Endothelial cell of umbilical vein (primary cell): ENCODE data around the gene PLEKHH2. TPM values are rescaled to one million over a fixed set of nuclear protein-coding genes. Genes with fewer than 3 reads are reported as not detected.

Experiments used
- BruUV-seq: library from RNA; stranded (reverse); fragments of 400-500 nt; replicated peaks from 2 replicates; lab custom pipeline; 2021; lab: Mats Ljungman, UMichigan
- CTCF ChIA-PET: fragments of 300-600, 350-600 bp; sonication (Branson Sonifier 250); formaldehyde crosslinking; loops from one replicate; lab custom pipeline; 2021; ENCODE audit warnings: antibody characterized with exemption, inconsistent platforms; lab: Charles Lee
- POLR2A ChIA-PET: fragments of 300-600, 350-600 bp; sonication (Branson Sonifier 250); formaldehyde crosslinking; loops from one replicate; lab custom pipeline; 2021; ENCODE audit warnings: antibody characterized with exemption, inconsistent platforms; lab: Charles Lee
- DNase-seq: peaks from one replicate; pipeline ENCODE4 v3.0.0-alpha.2; 2011; ENCODE audit warnings: low read depth, low spot score
- FAIRE-seq: peaks from 2 replicates; lab custom pipeline; 2011; peaks lifted over from hg19 to GRCh38; lab: Jason Lieb, UNC
- H2AFZ ChIP-seq: 2 replicates; pipeline ENCODE4 v1.6.0; 2012; ENCODE audit warnings: low read depth, low read length, control low read depth, inconsistent platforms
- H3K27ac ChIP-seq: 2 replicates; pipeline ENCODE4 v1.5.1; 2011; ENCODE audit warnings: low read depth, mild to moderate bottlenecking, control low read depth, low read length, moderate library complexity; ENCODE audit not compliant: insufficient read depth
- H3K27me3 ChIP-seq, 2 experiments: 2 replicates each; pipeline versions ENCODE4 v1.6.0 to v1.6.1; 2011; ENCODE audit warnings: low read length in 2 of 2, mixed read lengths in 1 of 2; ENCODE audit not compliant: control insufficient read depth in 2 of 2, insufficient read depth in 2 of 2
- H3K36me3 ChIP-seq, 2 experiments: 2 replicates in 1 of 2; 3 replicates in 1 of 2; pipeline ENCODE4 v1.5.1; 2011; ENCODE audit warnings: low read length in 2 of 2, mild to moderate bottlenecking in 1 of 2, moderate library complexity in 1 of 2; ENCODE audit not compliant: control insufficient read depth in 2 of 2, insufficient read depth in 2 of 2; ENCODE audit errors: extremely low read depth in 1 of 2
- H3K4me1 ChIP-seq: 3 replicates; pipeline ENCODE4 v1.5.1; 2011; ENCODE audit warnings: mild to moderate bottlenecking, low read length; ENCODE audit not compliant: control insufficient read depth, insufficient read depth; ENCODE audit errors: extremely low read depth
- H3K4me2 ChIP-seq: 2 replicates; pipeline ENCODE4 v1.6.1; 2011; ENCODE audit warnings: low read length, control low read depth, mixed read lengths; ENCODE audit not compliant: insufficient read depth
- H3K4me3 ChIP-seq, 3 experiments: fragments of 200-600 bp in 1 of 3; sonication (generic), shearing (Covaris generic) in 1 of 3; replicated peaks in 1 of 3; 2 replicates each; pipeline ENCODE4 v1.5.1; 2011 to 2016; ENCODE audit warnings: control low read depth in 3 of 3, low read length in 3 of 3, mild to moderate bottlenecking in 2 of 3, inconsistent platforms in 1 of 3, low read depth in 1 of 3, moderate library complexity in 1 of 3; ENCODE audit not compliant: insufficient read depth in 1 of 3
- H3K79me2 ChIP-seq: 2 replicates; pipeline ENCODE4 v1.6.0; 2012; ENCODE audit warnings: low read length, inconsistent platforms; ENCODE audit not compliant: control insufficient read depth, insufficient read depth
- H3K9ac ChIP-seq: replicated peaks from 2 replicates; pipeline ENCODE3; 2011; ENCODE audit warnings: low read length, control low read depth; ENCODE audit not compliant: insufficient read depth; ENCODE audit errors: extremely low read depth
- H3K9me1 ChIP-seq: replicated peaks from 3 replicates; pipeline ENCODE4 v1.6.0; 2011; ENCODE audit warnings: mild to moderate bottlenecking, low read length; ENCODE audit not compliant: control insufficient read depth, insufficient read depth; ENCODE audit errors: extremely low read depth
- H3K9me3 ChIP-seq: replicated peaks from 2 replicates; pipeline ENCODE4 v1.5.1; 2012; ENCODE audit warnings: low read length, inconsistent platforms; ENCODE audit not compliant: control insufficient read depth, insufficient read depth
- H4K20me1 ChIP-seq: replicated peaks from 2 replicates; pipeline ENCODE3; 2011; ENCODE audit warnings: mild to moderate bottlenecking, low read length; ENCODE audit not compliant: control insufficient read depth, insufficient read depth; ENCODE audit errors: extremely low read depth
- CTCF ChIP-seq, 2 donors: IDR thresholded peaks; 1 replicate in 1 of 2; 2 replicates in 1 of 2; pipeline ENCODE4 v1.5.1; 2011; ENCODE audit warnings: low read length in 2 of 2, mild to moderate bottlenecking in 2 of 2, moderate library complexity in 2 of 2, control low read depth in 1 of 2, inconsistent platforms in 1 of 2, low read depth in 1 of 2; ENCODE audit not compliant: insufficient read depth in 1 of 2; ENCODE audit errors: extremely low read depth in 1 of 2
- EZH2 ChIP-seq: IDR thresholded peaks from 2 replicates; pipeline ENCODE4 v1.6.1; 2012; ENCODE audit warnings: borderline replicate concordance, low read depth, mild to moderate bottlenecking, moderate library complexity, low read length, inconsistent platforms; ENCODE audit not compliant: severe bottlenecking
- FOS ChIP-seq: IDR thresholded peaks from 2 replicates; pipeline ENCODE4 v1.6.1; 2011; ENCODE audit warnings: mild to moderate bottlenecking, low read length, moderate library complexity, borderline replicate concordance; ENCODE audit not compliant: insufficient read depth
- GATA2 ChIP-seq: IDR thresholded peaks from 2 replicates; pipeline ENCODE4 v1.7.0; 2011; ENCODE audit warnings: low read depth, mild to moderate bottlenecking, moderate library complexity, mixed read lengths, low read length; ENCODE audit not compliant: insufficient read length, insufficient read depth
- JUN ChIP-seq: IDR thresholded peaks from 2 replicates; pipeline ENCODE4 v1.6.1; 2011; ENCODE audit warnings: borderline replicate concordance, low read depth; ENCODE audit not compliant: insufficient read length, insufficient read depth
- MAX ChIP-seq: IDR thresholded peaks from 2 replicates; pipeline ENCODE4 v1.6.1; 2011; ENCODE audit not compliant: insufficient read depth, insufficient read length
- MYC ChIP-seq: IDR thresholded peaks from one replicate; pipeline ENCODE4 v1.6.1; 2011; ENCODE audit warnings: mild to moderate bottlenecking, low read depth, low read length
- POLR2A ChIP-seq: IDR thresholded peaks from 2 replicates; pipeline ENCODE4 v1.6.1; 2012; ENCODE audit warnings: low read depth, mild to moderate bottlenecking, control low read depth, low read length
- POLR2AphosphoS5 ChIP-seq: IDR thresholded peaks from 2 replicates; pipeline ENCODE4 v1.6.1; 2012; ENCODE audit warnings: low read depth, mild to moderate bottlenecking, control low read depth, low read length, moderate library complexity; ENCODE audit not compliant: insufficient read depth
- dilution Hi-C: fragments of 300-500 bp; cut with MboI; formaldehyde crosslinking; loops from one replicate; pipeline ENCODE4 v1.15.0; 2019; ENCODE audit warnings: low sequenced_read_pairs; ENCODE audit not compliant: extremely low pct_ligation_motif_present
- intact Hi-C: fragments of 100-400 bp; cut with micrococcal nuclease; formaldehyde crosslinking; loops from one replicate; pipeline ENCODE4 v1.10.0; 2022
- polyA plus RNA-seq, 4 experiments: library from polyadenylated mRNA; depleted of rRNA in 3 of 4; stranded (reverse) in 3 of 4; unstranded in 1 of 4; fragments of >200 nt; gene quantifications; 2 replicates each; pipeline versions ENCODE4 v1.2.1 to v1.2.3, GENCODE V29; 2011 to 2012; ENCODE audit warnings: missing spikeins in 1 of 4
- total RNA-seq: library from RNA; stranded (reverse); gene quantifications from 2 replicates; pipeline ENCODE4 v1.2.3, GENCODE V29; 2021

PLEKHH2 gene
- total and polyA plus RNA-seq, 2 donors (not counting 3 experiments of a cell fraction or from before 2014, with no cell fraction given), result 0.41 to 0.58 TPM

GRCh38 chr2:43802135-43802534, 165.1 kb downstream of the PLEKHH2 start:
- Histone ChIP-seq H4K20me1 (no peaks in the 10 kb centered on the region), H3K9me1 (no peaks in the 10 kb centered on the region), H3K4me2 (no peak overlapping the region), H3K79me2 (no peaks in the 10 kb centered on the region), H2AFZ (no peak overlapping the region), H3K27ac (no peak overlapping the region), H3K9ac (no peak overlapping the region), H3K27me3 (no peaks in the 10 kb centered on the region), H3K4me3 (no peak overlapping the region), H3K9me3 (no peaks in the 10 kb centered on the region), H3K36me3 (no peaks in the 10 kb centered on the region), H3K4me1 (no peaks in the 10 kb centered on the region)
- intact Hi-C loops (no loop called here), dilution Hi-C loops (no loop called here)
- no TSS peak for BruUV-seq
- TF ChIP-seq CTCF (IDR thresholded peaks at IDR 0.05; ENCODE audit: extremely low read depth in 1 of 2, insufficient read depth in 1 of 2, low read depth in 1 of 2, low read length in 2 of 2), result no peak
- no peak for TF ChIP-seq MYC
- FAIRE-seq (no peak), DNase-seq (no peak)
- ChIA-PET POLR2A (no interaction called here), CTCF (interaction anchor here (0.8 kb wide), 1 partner anchor 28 kb away, joined by 3 read pairs; the partner anchor contains the start of gene DYNC2LI1)

GRCh38 chr2:43803113-43803512, 166.1 kb downstream of the PLEKHH2 start:
- no peaks in the 10 kb centered on the region for H3K9me3 ChIP-seq
- no peak overlapping the region for H3K4me2 ChIP-seq
- FAIRE-seq, result no peak
- BruUV-seq, result no TSS peak
- H3K27ac ChIP-seq, result no peak overlapping the region
- H3K36me3 ChIP-seq, result no peaks in the 10 kb centered on the region
- no peaks in the 10 kb centered on the region for H3K27me3 ChIP-seq
- H2AFZ ChIP-seq, result no peak overlapping the region
- no peak for DNase-seq
- TF ChIP-seq MYC (no peak), CTCF (IDR thresholded peaks at IDR 0.05; ENCODE audit: extremely low read depth in 1 of 2, insufficient read depth in 1 of 2, low read depth in 1 of 2, low read length in 2 of 2) (no peak), MAX (no peak), POLR2A (no peak), FOS (no peak), POLR2AphosphoS5 (no peak), JUN (no peak), GATA2 (no peak), EZH2 (no peak)
- no peaks in the 10 kb centered on the region for H4K20me1 ChIP-seq
- dilution Hi-C loops, result no loop called here
- no peaks in the 10 kb centered on the region for H3K4me1 ChIP-seq
- POLR2A ChIA-PET, result no interaction called here
- CTCF ChIA-PET, result no interaction called here
- no peak overlapping the region for H3K4me3 ChIP-seq
- H3K9ac ChIP-seq, result no peak overlapping the region
- H3K79me2 ChIP-seq, result no peaks in the 10 kb centered on the region
- intact Hi-C loops, result no loop called here
- no peaks in the 10 kb centered on the region for H3K9me1 ChIP-seq
